GM12872 (cell line): Measurements from ENCODE around the gene KCNT1.

Experiments used
- CTCF ChIP-seq: IDR thresholded peaks from 3 replicates; pipeline ENCODE4 v1.5.1; 2011; ENCODE audit warnings: low read depth, mild to moderate bottlenecking, low read length, moderate library complexity; ENCODE audit not compliant: insufficient read depth

KCNT1 gene

GRCh38 chr9:135752281-135753204, 50.6 kb downstream of the KCNT1 start:
- TF ChIP-seq CTCF: no peak

- TF ChIP-seq CTCF: no peak
These were observed 51.6 kb downstream of the KCNT1 start for GRCh38 chr9:135753391-135754105.

GRCh38 chr9:135756576-135756975, 54.6 kb downstream of the KCNT1 start:
- TF ChIP-seq CTCF: no peak

GRCh38 chr9:135757356-135757755, 55.4 kb downstream of the KCNT1 start:
- TF ChIP-seq CTCF: no peak

GRCh38 chr9:135758056-135758455, 56.1 kb downstream of the KCNT1 start:
- TF ChIP-seq CTCF: no peak

- TF ChIP-seq CTCF: no peak
These were observed 56.9 kb downstream of the KCNT1 start for GRCh38 chr9:135758870-135759269.

GRCh38 chr9:135759676-135760300, 57.8 kb downstream of the KCNT1 start:
- no peak for TF ChIP-seq CTCF
